HG03064 (cell line): ENCODE data around the gene SS18L1.
"Not testable (repeated sequence)": the region's sequence is repeated elsewhere in the genome, so short reads cannot be mapped to it uniquely, and the experiment has no call there.

ENCODE experiments used
- ATAC-seq: cut with Tn5 transposase; IDR thresholded peaks from one replicate; pipeline ENCODE4 v1.9.1; 2021; ENCODE audit warnings: low read depth; ENCODE audit not compliant: unreplicated experiment

Gene SS18L1

GRCh38 chr20:62143081-62143956 lies at the start of gene SS18L1, which contains the start of gene PSMA7:
SS18L1 (plus strand) TSS chr20:62143769; CDS start chr20:62143821, 52 bp downstream.
PSMA7 (minus strand) TSS chr20:62143394; CDS start chr20:62143303, 91 bp downstream.
- ATAC-seq: peak; percentile 71

- ATAC-seq: no peak
Measured at GRCh38 chr20:62096421-62097380, 46.9 kb upstream of the SS18L1 start.

GRCh38 chr20:62097881-62098407 lies 45.6 kb upstream of the SS18L1 start:
- no peak for ATAC-seq

GRCh38 chr20:62101078-62101477 lies 42.5 kb upstream of the SS18L1 start:
- no peak for ATAC-seq

GRCh38 chr20:62103508-62104233 lies 39.9 kb upstream of the SS18L1 start:
- ATAC-seq: no peak

- ATAC-seq: no peak
Measured at GRCh38 chr20:62104234-62104789, 39.3 kb upstream of the SS18L1 start.

GRCh38 chr20:62104791-62105345 lies 38.7 kb upstream of the SS18L1 start:
- no peak for ATAC-seq

GRCh38 chr20:62105592-62105991 lies 38.0 kb upstream of the SS18L1 start:
- no peak for ATAC-seq

- ATAC-seq: no peak
Measured at GRCh38 chr20:62111148-62111547, 32.4 kb upstream of the SS18L1 start.

- no peak for ATAC-seq
Measured at GRCh38 chr20:62112368-62112767, 31.2 kb upstream of the SS18L1 start.

- ATAC-seq: no peak
Measured at GRCh38 chr20:62114894-62115293, 28.7 kb upstream of the SS18L1 start.

GRCh38 chr20:62115800-62116407 lies 27.7 kb upstream of the SS18L1 start:
- not testable (repeated sequence) for ATAC-seq

- no peak for ATAC-seq
Measured at GRCh38 chr20:62116558-62117361, 26.8 kb upstream of the SS18L1 start.

- ATAC-seq: no peak
Measured at GRCh38 chr20:62117362-62117646, 26.3 kb upstream of the SS18L1 start.

- no peak for ATAC-seq
Measured at GRCh38 chr20:62117658-62118057, 25.9 kb upstream of the SS18L1 start.

- ATAC-seq: no peak
Measured at GRCh38 chr20:62118113-62119043, 25.2 kb upstream of the SS18L1 start.

- no peak for ATAC-seq
Measured at GRCh38 chr20:62119115-62119514, 24.5 kb upstream of the SS18L1 start.
